SU-DHL-6 (cell line): ENCODE results near the gene FAM170B.

Experiments used
- H2AFZ ChIP-seq: fragments of 200-600 bp; sonication (generic); 2 replicates; pipeline ENCODE4 v1.6.1; 2014; ENCODE audit warnings: low read depth, mild to moderate bottlenecking, moderate library complexity, mixed read lengths, antibody characterized with exemption, low read length; ENCODE audit not compliant: severe bottlenecking
- H3F3A ChIP-seq: fragments of 200-600 bp; shearing (Covaris generic); 2 replicates; pipeline ENCODE4 v1.6.0; 2016; ENCODE audit warnings: antibody characterized with exemption, mild to moderate bottlenecking; ENCODE audit not compliant: insufficient read depth
- H3K27ac ChIP-seq: fragments of 200-600 bp; sonication (generic); 2 replicates; pipeline ENCODE4 v1.5.1; 2016; ENCODE audit warnings: low read depth, mild to moderate bottlenecking, low read length, moderate library complexity, mixed read lengths
- H3K27me3 ChIP-seq: fragments of 200-600 bp; sonication (generic), shearing (Covaris generic); 2 replicates; pipeline ENCODE4 v1.6.0; 2014; ENCODE audit warnings: mild to moderate bottlenecking, low read length
- H3K36me3 ChIP-seq: fragments of 200-600 bp; sonication (generic); 2 replicates; pipeline ENCODE4 v1.6.1; 2014; ENCODE audit warnings: mild to moderate bottlenecking, low read length, mixed read lengths
- H3K4me2 ChIP-seq: fragments of 300-600, 200-600 bp; shearing (Covaris generic), sonication (generic); 2 replicates; pipeline ENCODE4 v1.6.0; 2014; ENCODE audit warnings: low read length, low read depth, mild to moderate bottlenecking; ENCODE audit not compliant: poor library complexity, severe bottlenecking
- H3K4me3 ChIP-seq: fragments of 200-600 bp; sonication (generic); 2 replicates; pipeline ENCODE4 v1.5.1; 2014; ENCODE audit warnings: antibody characterized with exemption, low read length, mild to moderate bottlenecking, mixed read lengths; ENCODE audit not compliant: insufficient read depth, poor library complexity, severe bottlenecking
- H3K79me2 ChIP-seq: fragments of 200-600 bp; sonication (generic); 2 replicates; pipeline ENCODE4 v1.6.1; 2014; ENCODE audit warnings: mild to moderate bottlenecking, low read length, moderate library complexity; ENCODE audit not compliant: insufficient read depth
- H3K9ac ChIP-seq: fragments of 200-600 bp; sonication (generic); 2 replicates; pipeline ENCODE4 v1.7.0; 2014; ENCODE audit warnings: mild to moderate bottlenecking, low read length
- H3K9me2 ChIP-seq: fragments of 200-600 bp; sonication (generic); replicated peaks from 2 replicates; pipeline ENCODE4 v1.6.1; 2014; ENCODE audit warnings: low read length; ENCODE audit not compliant: insufficient read depth
- H3K9me3 ChIP-seq: fragments of 200-600 bp; sonication (generic); 2 replicates; pipeline ENCODE4 v1.6.1; 2014; ENCODE audit warnings: low read length, mixed read lengths; ENCODE audit not compliant: insufficient read depth
- H4K20me1 ChIP-seq: fragments of 200-600 bp; sonication (generic); 2 replicates; pipeline ENCODE4 v1.6.1; 2014; ENCODE audit warnings: low read depth, mild to moderate bottlenecking, antibody characterized with exemption, low read length, moderate library complexity, mixed read lengths
- EZH2phosphoT487 ChIP-seq: fragments of 200-600 bp; sonication (generic), shearing (Covaris generic); conservative IDR thresholded peaks from 2 replicates; pipeline ENCODE4 v1.6.1; 2018; ENCODE audit warnings: mild to moderate bottlenecking, antibody characterized with exemption, low read length, moderate library complexity, mixed read lengths
- TF ChIP-seq, protein P1 (sequence below): fragments of 200-600 bp; sonication (generic); IDR thresholded peaks from one replicate; pipeline ENCODE4 v1.5.1; 2017; ENCODE audit warnings: antibody characterized with exemption, mild to moderate bottlenecking, low read length, moderate library complexity; ENCODE audit not compliant: insufficient read depth, poor library complexity, severe bottlenecking

Gene FAM170B

DNA sequence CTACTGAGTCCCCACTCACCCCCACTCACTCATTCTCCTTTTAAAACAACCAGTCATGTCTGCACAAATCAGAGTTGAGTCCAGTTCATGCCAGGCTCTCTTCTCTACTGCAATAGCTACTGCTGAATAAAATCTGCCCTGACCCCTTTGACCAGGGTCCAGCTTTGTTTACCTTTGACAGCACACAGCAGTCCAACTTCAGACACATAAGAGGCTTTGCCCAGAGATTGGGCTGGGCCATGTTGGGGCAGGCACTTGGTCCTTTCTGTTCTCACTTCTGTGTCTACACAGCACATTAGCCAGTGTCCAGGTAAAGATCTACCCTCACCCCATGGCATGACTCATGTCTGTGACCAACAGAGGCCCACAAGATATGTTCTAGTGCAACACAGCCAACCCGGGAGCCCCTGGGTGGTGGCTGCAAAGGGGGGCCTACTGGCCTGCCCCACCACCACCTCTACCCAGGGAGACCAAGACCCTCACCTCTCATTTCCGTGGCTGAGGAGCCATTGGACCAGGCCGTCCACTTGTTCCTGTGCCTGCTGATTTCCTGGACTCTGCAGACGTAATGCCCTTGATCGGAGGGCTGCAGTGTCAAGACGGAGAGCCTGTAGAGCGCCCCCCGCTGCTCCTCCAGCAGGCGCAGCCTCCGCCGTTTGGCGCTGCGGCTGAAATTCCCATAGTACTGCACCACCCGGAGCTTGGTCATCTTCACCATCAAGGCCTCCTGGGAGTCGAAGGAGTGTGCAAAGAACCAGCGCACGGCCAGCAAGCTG is 26.5 kb downstream of the FAM170B start:
- no peak for TF ChIP-seq EZH2phosphoT487
- TF ChIP-seq, protein P1, sequence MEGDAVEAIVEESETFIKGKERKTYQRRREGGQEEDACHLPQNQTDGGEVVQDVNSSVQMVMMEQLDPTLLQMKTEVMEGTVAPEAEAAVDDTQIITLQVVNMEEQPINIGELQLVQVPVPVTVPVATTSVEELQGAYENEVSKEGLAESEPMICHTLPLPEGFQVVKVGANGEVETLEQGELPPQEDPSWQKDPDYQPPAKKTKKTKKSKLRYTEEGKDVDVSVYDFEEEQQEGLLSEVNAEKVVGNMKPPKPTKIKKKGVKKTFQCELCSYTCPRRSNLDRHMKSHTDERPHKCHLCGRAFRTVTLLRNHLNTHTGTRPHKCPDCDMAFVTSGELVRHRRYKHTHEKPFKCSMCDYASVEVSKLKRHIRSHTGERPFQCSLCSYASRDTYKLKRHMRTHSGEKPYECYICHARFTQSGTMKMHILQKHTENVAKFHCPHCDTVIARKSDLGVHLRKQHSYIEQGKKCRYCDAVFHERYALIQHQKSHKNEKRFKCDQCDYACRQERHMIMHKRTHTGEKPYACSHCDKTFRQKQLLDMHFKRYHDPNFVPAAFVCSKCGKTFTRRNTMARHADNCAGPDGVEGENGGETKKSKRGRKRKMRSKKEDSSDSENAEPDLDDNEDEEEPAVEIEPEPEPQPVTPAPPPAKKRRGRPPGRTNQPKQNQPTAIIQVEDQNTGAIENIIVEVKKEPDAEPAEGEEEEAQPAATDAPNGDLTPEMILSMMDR: no peak
- H3K9me3 ChIP-seq: no peaks in the 10 kb centered on the region
- no peaks in the 10 kb centered on the region for H3K27me3 ChIP-seq
- no peaks in the 10 kb centered on the region for H3K36me3 ChIP-seq
- H3K79me2 ChIP-seq: no peaks in the 10 kb centered on the region
- H3K4me2 ChIP-seq: no peak overlapping the region
- H3K27ac ChIP-seq: no peak overlapping the region
- H3F3A ChIP-seq: no peaks in the 10 kb centered on the region
- H3K4me3 ChIP-seq: no peak overlapping the region
- H4K20me1 ChIP-seq: no peaks in the 10 kb centered on the region
- H3K9me2 ChIP-seq: no peaks in the 10 kb centered on the region
- H2AFZ ChIP-seq: no peak overlapping the region
- H3K9ac ChIP-seq: no peak overlapping the region

DNA sequence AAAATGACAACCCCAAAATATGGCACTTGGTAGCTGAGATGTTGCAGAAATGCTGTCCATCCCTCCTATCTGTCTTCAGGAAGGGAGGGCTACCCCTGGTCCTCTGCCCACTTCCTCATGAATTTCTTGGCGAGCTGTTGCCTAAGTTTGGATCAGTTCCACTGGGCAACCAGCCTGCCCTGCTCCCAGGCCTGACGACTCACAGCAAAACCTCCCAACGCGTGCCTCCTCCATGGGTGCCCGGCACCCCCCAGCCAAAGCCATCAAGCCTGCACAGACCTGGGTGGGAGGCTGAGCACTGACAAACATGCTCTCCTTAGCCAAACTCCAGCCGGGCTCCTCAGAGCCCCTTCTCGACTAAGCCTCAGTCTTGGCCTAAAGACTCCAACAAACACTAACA is 27.4 kb downstream of the FAM170B start:
- Histone ChIP-seq H3K9ac (no peak overlapping the region), H3K27me3 (no peaks in the 10 kb centered on the region), H3K4me3 (no peak overlapping the region), H3K9me2 (no peaks in the 10 kb centered on the region), H4K20me1 (no peaks in the 10 kb centered on the region), H3K27ac (no peak overlapping the region), H3K36me3 (no peaks in the 10 kb centered on the region), H2AFZ (no peak overlapping the region), H3K79me2 (no peaks in the 10 kb centered on the region), H3K4me2 (no peak overlapping the region), H3F3A (no peaks in the 10 kb centered on the region), H3K9me3 (no peaks in the 10 kb centered on the region)
- TF ChIP-seq, protein P1: no peak
- no peak for TF ChIP-seq EZH2phosphoT487

DNA sequence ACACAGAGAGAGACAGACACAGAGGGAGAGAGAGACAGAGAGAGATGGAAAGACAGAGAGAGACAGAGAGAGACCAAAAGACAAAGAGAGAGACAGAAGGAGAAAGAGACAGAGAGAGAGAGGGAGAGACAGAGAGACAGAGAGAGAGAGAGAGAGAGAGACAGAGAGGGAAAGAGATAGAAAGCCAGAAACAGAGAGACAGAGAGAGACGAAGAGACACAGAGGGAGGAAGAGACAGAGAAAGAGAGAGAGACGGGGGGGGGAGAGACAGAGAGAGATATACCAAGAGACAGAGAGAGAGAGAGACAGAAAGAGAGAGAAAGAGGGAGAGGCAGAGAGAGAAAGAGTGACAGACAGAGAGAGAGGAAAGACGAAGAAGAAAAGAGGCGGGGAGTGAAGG is 28.7 kb downstream of the FAM170B start:
- H2AFZ ChIP-seq: no peak overlapping the region
- H3K9ac ChIP-seq: no peak overlapping the region
- no peaks in the 10 kb centered on the region for H3K79me2 ChIP-seq
- H3K9me3 ChIP-seq: no peaks in the 10 kb centered on the region
- no peaks in the 10 kb centered on the region for H3K9me2 ChIP-seq
- H4K20me1 ChIP-seq: no peaks in the 10 kb centered on the region
- H3K36me3 ChIP-seq: no peaks in the 10 kb centered on the region
- H3K27ac ChIP-seq: no peak overlapping the region
- no peaks in the 10 kb centered on the region for H3F3A ChIP-seq
- TF ChIP-seq, protein P1: no peak
- no peak for TF ChIP-seq EZH2phosphoT487
- H3K27me3 ChIP-seq: no peaks in the 10 kb centered on the region
- H3K4me3 ChIP-seq: no peak overlapping the region
- H3K4me2 ChIP-seq: no peak overlapping the region
